OCI-LY3 (cell line): ENCODE data around the gene KRT2.

Source experiments
- H2AFZ ChIP-seq: fragments of 200-600, 300-600 bp; shearing (Covaris generic); 2 replicates; pipeline ENCODE4 v1.6.0; 2014; ENCODE audit warnings: antibody characterized with exemption, low read depth, low read length
- H3K27ac ChIP-seq: fragments of 200-600, 300-600 bp; sonication (generic); 2 replicates; pipeline ENCODE4 v1.5.1; 2014; ENCODE audit warnings: mild to moderate bottlenecking, low read length, moderate library complexity, mixed read lengths
- H3K27me3 ChIP-seq: fragments of 200-600, 300-600 bp; sonication (generic); 2 replicates; pipeline ENCODE4 v1.6.1; 2014; ENCODE audit warnings: low read depth, low read length, mixed read lengths
- H3K36me3 ChIP-seq: fragments of 200-600, 300-600 bp; sonication (generic); replicated peaks from 2 replicates; pipeline ENCODE3; 2014; ENCODE audit warnings: low read depth, low read length, mixed read lengths
- H3K4me1 ChIP-seq: fragments of 300-600, 200-600 bp; sonication (generic); 2 replicates; pipeline ENCODE4 v1.6.1; 2014; ENCODE audit warnings: low read length, mixed read lengths
- H3K4me2 ChIP-seq: fragments of 200-600, 300-600 bp; sonication (generic); 2 replicates; pipeline ENCODE4 v1.6.1; 2014; ENCODE audit warnings: low read length, mixed read lengths
- H3K4me3 ChIP-seq: fragments of 300-600, 200-600 bp; sonication (generic); 2 replicates; pipeline ENCODE4 v1.5.1; 2014; ENCODE audit warnings: antibody characterized with exemption, mild to moderate bottlenecking, low read length, moderate library complexity
- H3K79me2 ChIP-seq: fragments of 300-600, 200-600 bp; shearing (Covaris generic); 2 replicates; pipeline ENCODE4 v1.6.1; 2014; ENCODE audit warnings: mild to moderate bottlenecking, low read length, mixed read lengths
- H3K9ac ChIP-seq: fragments of 300-600, 200-600 bp; shearing (Covaris generic); 2 replicates; pipeline ENCODE4 v1.6.0; 2014; ENCODE audit warnings: mild to moderate bottlenecking, low read length, moderate library complexity
- H3K9me3 ChIP-seq: fragments of 200-600, 300-600 bp; shearing (Covaris generic); 2 replicates; pipeline ENCODE4 v1.6.1; 2014; ENCODE audit warnings: low read length, mixed read lengths; ENCODE audit not compliant: insufficient read depth
- H4K20me1 ChIP-seq: fragments of 200-600, 300-600 bp; sonication (generic); 2 replicates; pipeline ENCODE4 v1.6.1; 2016; ENCODE audit warnings: low read length, mixed read lengths; ENCODE audit not compliant: insufficient read depth
- EZH2phosphoT487 ChIP-seq: fragments of 200-600 bp; shearing (Covaris generic); IDR thresholded peaks from 2 replicates; pipeline ENCODE4 v1.6.1; 2018; ENCODE audit warnings: antibody characterized with exemption, mixed run types, low read depth
- TF ChIP-seq, protein P1 (sequence below): fragments of 200-600, 300-600 bp; sonication (generic); IDR thresholded peaks from 2 replicates; pipeline ENCODE4 v1.5.1; 2014; ENCODE audit warnings: antibody characterized with exemption, low read length, low read depth

Gene KRT2

DNA sequence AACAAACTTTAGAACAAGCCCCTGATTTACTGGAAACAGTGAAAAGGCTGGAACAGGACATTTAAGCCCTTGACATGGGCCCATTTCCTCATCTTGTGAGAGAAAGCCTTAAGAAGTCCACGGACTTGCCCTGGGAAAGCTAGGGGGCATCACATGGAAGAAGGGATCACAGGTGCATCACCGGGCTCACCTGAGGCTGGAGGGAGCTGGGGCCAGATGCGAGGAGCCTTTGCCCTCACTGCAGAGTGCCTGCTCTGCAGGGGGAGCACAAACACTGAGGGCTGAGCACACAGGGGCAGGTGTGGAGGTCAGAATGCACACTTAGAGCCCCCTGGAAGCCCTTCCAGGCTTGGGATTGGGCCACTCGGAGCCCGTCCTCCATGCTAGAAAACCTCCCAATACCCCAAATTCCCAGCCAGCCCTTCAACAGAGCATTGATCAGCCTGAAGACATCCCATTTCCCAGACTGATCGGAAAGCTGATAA is 33.4 kb upstream of the KRT2 start:
- Histone ChIP-seq H3K4me1 (no peaks in the 10 kb centered on the region), H3K9me3 (no peaks in the 10 kb centered on the region), H3K4me3 (no peak overlapping the region), H3K27me3 (peaks cover 69% of the 10 kb centered on the region), H4K20me1 (no peaks in the 10 kb centered on the region), H3K79me2 (no peaks in the 10 kb centered on the region), H3K4me2 (no peak overlapping the region), H3K9ac (no peak overlapping the region), H3K27ac (no peak overlapping the region), H3K36me3 (no peaks in the 10 kb centered on the region), H2AFZ (no peak overlapping the region)
- TF ChIP-seq, protein P1, sequence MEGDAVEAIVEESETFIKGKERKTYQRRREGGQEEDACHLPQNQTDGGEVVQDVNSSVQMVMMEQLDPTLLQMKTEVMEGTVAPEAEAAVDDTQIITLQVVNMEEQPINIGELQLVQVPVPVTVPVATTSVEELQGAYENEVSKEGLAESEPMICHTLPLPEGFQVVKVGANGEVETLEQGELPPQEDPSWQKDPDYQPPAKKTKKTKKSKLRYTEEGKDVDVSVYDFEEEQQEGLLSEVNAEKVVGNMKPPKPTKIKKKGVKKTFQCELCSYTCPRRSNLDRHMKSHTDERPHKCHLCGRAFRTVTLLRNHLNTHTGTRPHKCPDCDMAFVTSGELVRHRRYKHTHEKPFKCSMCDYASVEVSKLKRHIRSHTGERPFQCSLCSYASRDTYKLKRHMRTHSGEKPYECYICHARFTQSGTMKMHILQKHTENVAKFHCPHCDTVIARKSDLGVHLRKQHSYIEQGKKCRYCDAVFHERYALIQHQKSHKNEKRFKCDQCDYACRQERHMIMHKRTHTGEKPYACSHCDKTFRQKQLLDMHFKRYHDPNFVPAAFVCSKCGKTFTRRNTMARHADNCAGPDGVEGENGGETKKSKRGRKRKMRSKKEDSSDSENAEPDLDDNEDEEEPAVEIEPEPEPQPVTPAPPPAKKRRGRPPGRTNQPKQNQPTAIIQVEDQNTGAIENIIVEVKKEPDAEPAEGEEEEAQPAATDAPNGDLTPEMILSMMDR, result no peak
- no peak for TF ChIP-seq EZH2phosphoT487

- no peaks in the 10 kb centered on the region for H3K36me3 ChIP-seq
- no peak overlapping the region for H3K9ac ChIP-seq
- H3K9me3 ChIP-seq, result no peaks in the 10 kb centered on the region
- no peaks in the 10 kb centered on the region for H3K4me1 ChIP-seq
- H2AFZ ChIP-seq, result no peak overlapping the region
- H3K27me3 ChIP-seq, result peaks cover 69% of the 10 kb centered on the region
- no peaks in the 10 kb centered on the region for H3K79me2 ChIP-seq
- no peaks in the 10 kb centered on the region for H4K20me1 ChIP-seq
- no peak overlapping the region for H3K27ac ChIP-seq
- no peak overlapping the region for H3K4me3 ChIP-seq
- H3K4me2 ChIP-seq, result no peak overlapping the region
- TF ChIP-seq EZH2phosphoT487, result no peak
- TF ChIP-seq, protein P1, result no peak
Observed at GRCh38 chr12:52684431-52684830, 32.4 kb upstream of the KRT2 start.

GRCh38 chr12:52683575-52684300 is 31.7 kb upstream of the KRT2 start:
- H3K27me3 ChIP-seq, result peaks cover 74% of the 10 kb centered on the region
- TF ChIP-seq EZH2phosphoT487, result no peak
- TF ChIP-seq, protein P1, result no peak

GRCh38 chr12:52682938-52683574 is 31.0 kb upstream of the KRT2 start:
- Histone ChIP-seq H3K36me3 (no peaks in the 10 kb centered on the region), H3K27me3 (peaks cover 74% of the 10 kb centered on the region)

More at GRCh38 chr12:52683575-52684300, 31.7 kb upstream of the KRT2 start:
- Histone ChIP-seq H4K20me1 (no peaks in the 10 kb centered on the region), H3K4me2 (no peak overlapping the region), H3K4me1 (no peaks in the 10 kb centered on the region), H3K9me3 (no peaks in the 10 kb centered on the region), H3K36me3 (no peaks in the 10 kb centered on the region), H3K4me3 (no peak overlapping the region), H3K79me2 (no peaks in the 10 kb centered on the region), H3K27ac (no peak overlapping the region), H3K9ac (no peak overlapping the region), H2AFZ (no peak overlapping the region)

More at GRCh38 chr12:52682938-52683574, 31.0 kb upstream of the KRT2 start:
- no peak overlapping the region for H2AFZ ChIP-seq
- H3K4me3 ChIP-seq, result no peak overlapping the region
- no peaks in the 10 kb centered on the region for H3K9me3 ChIP-seq
- no peaks in the 10 kb centered on the region for H3K79me2 ChIP-seq
- H3K9ac ChIP-seq, result no peak overlapping the region
- H3K4me1 ChIP-seq, result no peaks in the 10 kb centered on the region
- no peak overlapping the region for H3K4me2 ChIP-seq
- no peak overlapping the region for H3K27ac ChIP-seq
- TF ChIP-seq EZH2phosphoT487, result no peak
- TF ChIP-seq, protein P1, result no peak
- H4K20me1 ChIP-seq, result no peaks in the 10 kb centered on the region
